A673 (cell line): ENCODE data around the gene PRM2.

Experiments
- CTCF ChIP-seq: fragments of 300-800, 200-600 bp; sonication (generic); conservative IDR thresholded peaks from 2 replicates; pipeline ENCODE4 v1.5.1; 2017; ENCODE audit warnings: low read depth, mild to moderate bottlenecking, antibody characterized with exemption, low read length, moderate library complexity, mixed read lengths
- EZH2 ChIP-seq: fragments of 200-600 bp; sonication (generic); IDR thresholded peaks from 2 replicates; pipeline ENCODE4 v1.6.1; 2017; ENCODE audit warnings: borderline replicate concordance, low read depth, mild to moderate bottlenecking, mixed read lengths, antibody characterized with exemption, low read length; ENCODE audit not compliant: poor library complexity, severe bottlenecking

- no peak for TF ChIP-seq EZH2
- TF ChIP-seq CTCF, result no peak
These were observed 34.3 kb upstream of the PRM2 start for GRCh38 chr16:11310634-11310977.
